Measurements from ENCODE around the gene ATG5. TPM values are rescaled to one million over a fixed set of nuclear protein-coding genes. Genes with fewer than 3 reads are reported as not detected.

The ATG5 gene
- total and polyA plus RNA-seq, 2 experiments from 2014 or later, result 31.6 to 48.2 TPM

GRCh38 chr6:106241498-106241897, 84.1 kb downstream of the ATG5 start:
- no peak overlapping the region for H2AFZ ChIP-seq
- H3K79me2 ChIP-seq (replicated peaks; ENCODE audit: insufficient read depth), result peaks cover 23% of the 10 kb centered on the region; the same call in 1 of the 2 replicates
- TF ChIP-seq EZH2phosphoT487 (IDR thresholded peaks at IDR 0.05; ENCODE audit: unreplicated experiment) (no peak), ZNF114 (CRISPR knock-in tag; IDR thresholded peaks at IDR 0.05) (no peak), CTCF (conservative IDR thresholded peaks at IDR 0.05; ENCODE audit: low read depth in 2 of 2) (no peak), REST (IDR thresholded peaks at IDR 0.05; ENCODE audit: unreplicated experiment) (no peak), CREB1 (CRISPR knock-in tag; IDR thresholded peaks at IDR 0.05; ENCODE audit: low read depth) (no peak), NANOG (IDR thresholded peaks at IDR 0.05; ENCODE audit: borderline replicate concordance) (no peak), STAT1 (IDR thresholded peaks at IDR 0.05; ENCODE audit: unreplicated experiment) (no peak), JUNB (IDR thresholded peaks at IDR 0.05; ENCODE audit: unreplicated experiment) (no peak)
- TF ChIP-seq, protein P1, sequence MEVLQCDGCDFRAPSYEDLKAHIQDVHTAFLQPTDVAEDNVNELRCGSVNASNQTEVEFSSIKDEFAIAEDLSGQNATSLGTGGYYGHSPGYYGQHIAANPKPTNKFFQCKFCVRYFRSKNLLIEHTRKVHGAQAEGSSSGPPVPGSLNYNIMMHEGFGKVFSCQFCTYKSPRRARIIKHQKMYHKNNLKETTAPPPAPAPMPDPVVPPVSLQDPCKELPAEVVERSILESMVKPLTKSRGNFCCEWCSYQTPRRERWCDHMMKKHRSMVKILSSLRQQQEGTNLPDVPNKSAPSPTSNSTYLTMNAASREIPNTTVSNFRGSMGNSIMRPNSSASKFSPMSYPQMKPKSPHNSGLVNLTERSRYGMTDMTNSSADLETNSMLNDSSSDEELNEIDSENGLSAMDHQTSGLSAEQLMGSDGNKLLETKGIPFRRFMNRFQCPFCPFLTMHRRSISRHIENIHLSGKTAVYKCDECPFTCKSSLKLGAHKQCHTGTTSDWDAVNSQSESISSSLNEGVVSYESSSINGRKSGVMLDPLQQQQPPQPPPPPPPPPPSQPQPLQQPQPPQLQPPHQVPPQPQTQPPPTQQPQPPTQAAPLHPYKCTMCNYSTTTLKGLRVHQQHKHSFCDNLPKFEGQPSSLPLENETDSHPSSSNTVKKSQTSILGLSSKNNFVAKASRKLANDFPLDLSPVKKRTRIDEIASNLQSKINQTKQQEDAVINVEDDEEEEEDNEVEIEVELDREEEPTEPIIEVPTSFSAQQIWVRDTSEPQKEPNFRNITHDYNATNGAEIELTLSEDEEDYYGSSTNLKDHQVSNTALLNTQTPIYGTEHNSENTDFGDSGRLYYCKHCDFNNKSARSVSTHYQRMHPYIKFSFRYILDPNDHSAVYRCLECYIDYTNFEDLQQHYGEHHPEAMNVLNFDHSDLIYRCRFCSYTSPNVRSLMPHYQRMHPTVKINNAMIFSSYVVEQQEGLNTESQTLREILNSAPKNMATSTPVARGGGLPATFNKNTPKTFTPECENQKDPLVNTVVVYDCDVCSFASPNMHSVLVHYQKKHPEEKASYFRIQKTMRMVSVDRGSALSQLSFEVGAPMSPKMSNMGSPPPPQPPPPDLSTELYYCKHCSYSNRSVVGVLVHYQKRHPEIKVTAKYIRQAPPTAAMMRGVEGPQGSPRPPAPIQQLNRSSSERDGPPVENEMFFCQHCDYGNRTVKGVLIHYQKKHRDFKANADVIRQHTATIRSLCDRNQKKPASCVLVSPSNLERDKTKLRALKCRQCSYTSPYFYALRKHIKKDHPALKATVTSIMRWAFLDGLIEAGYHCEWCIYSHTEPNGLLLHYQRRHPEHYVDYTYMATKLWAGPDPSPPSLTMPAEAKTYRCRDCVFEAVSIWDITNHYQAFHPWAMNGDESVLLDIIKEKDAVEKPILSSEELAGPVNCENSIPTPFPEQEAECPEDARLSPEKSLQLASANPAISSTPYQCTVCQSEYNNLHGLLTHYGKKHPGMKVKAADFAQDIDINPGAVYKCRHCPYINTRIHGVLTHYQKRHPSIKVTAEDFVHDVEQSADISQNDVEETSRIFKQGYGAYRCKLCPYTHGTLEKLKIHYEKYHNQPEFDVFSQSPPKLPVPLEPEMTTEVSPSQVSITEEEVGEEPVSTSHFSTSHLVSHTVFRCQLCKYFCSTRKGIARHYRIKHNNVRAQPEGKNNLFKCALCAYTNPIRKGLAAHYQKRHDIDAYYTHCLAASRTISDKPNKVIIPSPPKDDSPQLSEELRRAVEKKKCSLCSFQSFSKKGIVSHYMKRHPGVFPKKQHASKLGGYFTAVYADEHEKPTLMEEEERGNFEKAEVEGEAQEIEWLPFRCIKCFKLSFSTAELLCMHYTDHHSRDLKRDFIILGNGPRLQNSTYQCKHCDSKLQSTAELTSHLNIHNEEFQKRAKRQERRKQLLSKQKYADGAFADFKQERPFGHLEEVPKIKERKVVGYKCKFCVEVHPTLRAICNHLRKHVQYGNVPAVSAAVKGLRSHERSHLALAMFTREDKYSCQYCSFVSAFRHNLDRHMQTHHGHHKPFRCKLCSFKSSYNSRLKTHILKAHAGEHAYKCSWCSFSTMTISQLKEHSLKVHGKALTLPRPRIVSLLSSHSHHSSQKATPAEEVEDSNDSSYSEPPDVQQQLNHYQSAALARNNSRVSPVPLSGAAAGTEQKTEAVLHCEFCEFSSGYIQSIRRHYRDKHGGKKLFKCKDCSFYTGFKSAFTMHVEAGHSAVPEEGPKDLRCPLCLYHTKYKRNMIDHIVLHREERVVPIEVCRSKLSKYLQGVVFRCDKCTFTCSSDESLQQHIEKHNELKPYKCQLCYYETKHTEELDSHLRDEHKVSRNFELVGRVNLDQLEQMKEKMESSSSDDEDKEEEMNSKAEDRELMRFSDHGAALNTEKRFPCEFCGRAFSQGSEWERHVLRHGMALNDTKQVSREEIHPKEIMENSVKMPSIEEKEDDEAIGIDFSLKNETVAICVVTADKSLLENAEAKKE (CRISPR knock-in tag; IDR thresholded peaks at IDR 0.05), result no peak
- H3K4me3 ChIP-seq, result no peak overlapping the region
- H3K4me3 Mint-ChIP-seq, result no peak overlapping the region
- no peak overlapping the region for H3K27ac ChIP-seq (ENCODE audit: low read depth)
- H3K36me3 ChIP-seq (ENCODE audit: insufficient read depth), result no peaks in the 10 kb centered on the region
- DNase-seq (ENCODE audit: low spot score) (no peak), ATAC-seq (no peak)
- no peak overlapping the region for H3K27ac Mint-ChIP-seq
- no peaks in the 10 kb centered on the region for H4K20me1 ChIP-seq (replicated peaks; ENCODE audit: insufficient read depth)
- no peaks in the 10 kb centered on the region for H3K9me2 ChIP-seq (ENCODE audit: insufficient read depth)
- peaks cover 16% of the 10 kb centered on the region; the same call in 2 of the 3 replicates for H3K36me3 Mint-ChIP-seq (ENCODE audit: low read depth)
- no peaks in the 10 kb centered on the region for H3K4me1 ChIP-seq (ENCODE audit: insufficient read depth)
- H3K27me3 Mint-ChIP-seq (ENCODE audit: insufficient read depth, low read depth, poor library complexity), result no peaks in the 10 kb centered on the region
- no peaks in the 10 kb centered on the region for H3K27me3 ChIP-seq (ENCODE audit: insufficient read depth)
- H3K4me2 ChIP-seq, result no peak overlapping the region
- H3K4me1 Mint-ChIP-seq, result peaks cover 4% of the 10 kb centered on the region; the same call in 2 of the 3 replicates
- no peaks in the 10 kb centered on the region for H3F3A ChIP-seq (replicated peaks; ENCODE audit: low read depth)
- no peaks in the 10 kb centered on the region for H3K9me3 Mint-ChIP-seq
